Measurements from ENCODE around the gene OXGR1. TPM values are rescaled to one million over a fixed set of nuclear protein-coding genes. Genes with fewer than 3 reads are reported as not detected.

OXGR1 gene
- total and polyA plus RNA-seq, 8 donors = 0.18 to 2.3 (median 0.45) TPM; not detected in 2

DNA sequence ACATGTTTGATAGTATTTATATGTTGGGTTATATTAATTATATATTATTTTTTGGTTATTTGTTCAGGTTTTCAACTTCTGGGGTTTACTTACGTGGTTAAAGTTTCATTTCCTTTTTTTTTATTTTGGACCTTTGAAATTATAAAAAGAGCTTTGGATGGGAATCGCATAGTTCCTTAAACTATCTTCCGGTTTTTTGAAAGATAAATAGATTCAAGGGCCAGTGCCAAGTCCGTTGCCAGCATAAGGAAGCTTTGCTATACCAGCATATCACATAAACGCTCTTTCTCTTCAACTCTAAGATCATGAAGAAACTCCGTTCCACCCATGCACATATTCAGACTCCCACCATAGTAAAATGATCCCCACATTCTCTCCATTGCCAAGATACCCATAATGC is 7.4 kb upstream of the OXGR1 start:
- no peaks in the 10 kb centered on the region for H3K36me3 ChIP-seq
- H3K4me3 ChIP-seq = no peak overlapping the region
- WGBS, 2 donors = 37 to 49% methylated on average over 6 of the region's 6 CpGs
- DNase-seq (no peak), FAIRE-seq (no peak), ATAC-seq (peak in 2 of 4 donors; percentile 44 to 51)
- no peak overlapping the region for H3K27ac ChIP-seq
- intact Hi-C loops (cut with DNase I) = no loop called here
- no peaks in the 10 kb centered on the region for H3K4me1 ChIP-seq
- H3K27me3 ChIP-seq = no peaks in the 10 kb centered on the region
- TF ChIP-seq, protein P1, sequence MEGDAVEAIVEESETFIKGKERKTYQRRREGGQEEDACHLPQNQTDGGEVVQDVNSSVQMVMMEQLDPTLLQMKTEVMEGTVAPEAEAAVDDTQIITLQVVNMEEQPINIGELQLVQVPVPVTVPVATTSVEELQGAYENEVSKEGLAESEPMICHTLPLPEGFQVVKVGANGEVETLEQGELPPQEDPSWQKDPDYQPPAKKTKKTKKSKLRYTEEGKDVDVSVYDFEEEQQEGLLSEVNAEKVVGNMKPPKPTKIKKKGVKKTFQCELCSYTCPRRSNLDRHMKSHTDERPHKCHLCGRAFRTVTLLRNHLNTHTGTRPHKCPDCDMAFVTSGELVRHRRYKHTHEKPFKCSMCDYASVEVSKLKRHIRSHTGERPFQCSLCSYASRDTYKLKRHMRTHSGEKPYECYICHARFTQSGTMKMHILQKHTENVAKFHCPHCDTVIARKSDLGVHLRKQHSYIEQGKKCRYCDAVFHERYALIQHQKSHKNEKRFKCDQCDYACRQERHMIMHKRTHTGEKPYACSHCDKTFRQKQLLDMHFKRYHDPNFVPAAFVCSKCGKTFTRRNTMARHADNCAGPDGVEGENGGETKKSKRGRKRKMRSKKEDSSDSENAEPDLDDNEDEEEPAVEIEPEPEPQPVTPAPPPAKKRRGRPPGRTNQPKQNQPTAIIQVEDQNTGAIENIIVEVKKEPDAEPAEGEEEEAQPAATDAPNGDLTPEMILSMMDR (IDR thresholded peaks at IDR 0.05) = no peak
- H3K9me3 ChIP-seq = no peaks in the 10 kb centered on the region

DNA sequence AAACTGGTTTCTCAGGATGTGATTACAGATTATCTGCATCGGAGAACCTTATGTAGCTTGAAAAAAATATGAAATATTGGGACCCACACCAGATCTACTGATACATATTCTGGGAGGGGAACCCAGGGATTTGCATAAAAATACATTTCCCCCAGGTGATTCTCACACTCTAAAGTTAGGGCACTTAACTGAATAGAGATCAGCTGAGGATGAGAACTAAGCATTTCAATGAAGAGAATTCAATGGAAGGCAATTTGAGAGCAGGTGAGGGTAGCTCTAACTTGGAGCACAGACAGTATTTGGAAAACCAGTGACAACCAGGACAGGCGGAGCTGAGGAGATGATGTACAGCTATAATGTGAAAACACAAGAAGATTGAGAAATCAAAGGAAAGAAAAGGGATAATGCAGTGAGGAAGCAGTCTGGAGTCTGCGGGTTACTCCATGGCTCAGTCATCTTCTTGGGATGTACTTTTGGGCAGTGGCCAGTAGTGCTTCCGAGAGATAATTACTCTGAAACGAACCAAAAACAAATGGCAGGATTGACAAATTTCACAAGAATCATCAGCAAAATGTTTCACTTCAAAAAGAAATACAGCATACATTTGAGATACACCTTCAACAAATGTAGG is 6.1 kb upstream of the OXGR1 start:
- Histone ChIP-seq H3K4me3 (no peak overlapping the region), H3K27me3 (peaks cover 0 to 8% (median 3%) of the 10 kb centered on the region in 4 donors), H3K36me3 (no peaks in the 10 kb centered on the region), H3K27ac (no peak overlapping the region), H3K4me1 (no peaks in the 10 kb centered on the region), H3K9me3 (no peaks in the 10 kb centered on the region)
- WGBS, 2 donors = 74 to 83% methylated on average over 5 of the region's 5 CpGs
- intact Hi-C loops (cut with DNase I) = no loop called here
- no peak for FAIRE-seq
- ATAC-seq = no peak
- TF ChIP-seq, protein P1 (IDR thresholded peaks at IDR 0.05) = no peak
- DNase-seq = no peak

DNA sequence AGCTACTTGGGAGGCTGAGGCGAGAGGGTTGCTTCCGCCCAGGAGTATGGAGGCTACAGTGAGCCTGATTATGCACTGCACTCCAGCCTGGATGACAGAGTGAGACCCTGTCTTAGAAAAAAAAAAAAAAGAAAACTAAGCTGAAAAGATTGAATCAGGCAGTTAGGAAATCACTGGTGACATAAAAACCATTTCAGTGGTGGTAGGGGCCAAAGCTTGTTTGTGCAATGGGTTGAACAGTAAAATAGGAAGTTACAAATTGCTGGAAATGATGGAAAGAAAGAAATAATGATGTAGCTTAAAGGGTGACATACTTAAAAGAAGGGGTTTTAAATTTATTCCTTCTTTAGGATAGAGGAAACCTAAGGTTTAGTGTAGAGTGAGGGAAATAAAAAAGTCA is 4.8 kb upstream of the OXGR1 start:
- intact Hi-C loops (cut with DNase I) = no loop called here
- ATAC-seq (no peak), DNase-seq (no peak), FAIRE-seq (no peak)
- no peak overlapping the region for H3K4me3 ChIP-seq
- no peak overlapping the region for H3K27ac ChIP-seq
- no peaks in the 10 kb centered on the region for H3K4me1 ChIP-seq
- no peaks in the 10 kb centered on the region for H3K9me3 ChIP-seq
- H3K27me3 ChIP-seq = peaks cover 0 to 12% (median 3%) of the 10 kb centered on the region in 4 donors
- H3K36me3 ChIP-seq = no peaks in the 10 kb centered on the region
- TF ChIP-seq, protein P1 (IDR thresholded peaks at IDR 0.05) = no peak
- 98 to 100% methylated on average over 2 of the region's 2 CpGs for WGBS, 2 donors

DNA sequence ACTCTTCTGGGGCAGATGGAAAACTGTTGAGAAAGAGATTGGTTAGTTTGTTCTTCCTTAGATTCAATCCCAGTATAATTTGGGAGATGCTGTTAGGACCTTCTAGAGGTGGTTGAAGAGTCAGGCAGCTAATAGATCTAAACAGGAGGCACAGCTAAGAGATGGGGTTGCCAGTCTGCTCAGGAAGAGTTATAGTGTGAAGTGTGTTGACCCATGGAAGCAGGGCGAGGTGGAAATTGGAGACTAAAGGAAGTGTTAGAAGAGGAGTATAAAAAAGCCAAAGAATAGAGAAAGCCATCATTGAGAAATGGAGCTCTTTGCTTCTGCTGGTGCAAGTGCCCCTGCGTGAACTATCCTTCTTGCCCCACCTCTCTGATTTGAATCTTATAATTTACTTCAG is 3.8 kb upstream of the OXGR1 start:
- Histone ChIP-seq H3K9me3 (no peaks in the 10 kb centered on the region), H3K27ac (no peak overlapping the region), H3K27me3 (peaks cover 0 to 15% (median 3%) of the 10 kb centered on the region in 4 donors), H3K4me3 (no peak overlapping the region), H3K4me1 (no peaks in the 10 kb centered on the region), H3K36me3 (no peaks in the 10 kb centered on the region)
- TF ChIP-seq, protein P1 (IDR thresholded peaks at IDR 0.05) = no peak
- 76 to 80% methylated on average over 2 of the region's 2 CpGs for WGBS, 2 donors
- FAIRE-seq (no peak), DNase-seq (no peak), ATAC-seq (no peak)
- intact Hi-C loops (cut with DNase I) = no loop called here

DNA sequence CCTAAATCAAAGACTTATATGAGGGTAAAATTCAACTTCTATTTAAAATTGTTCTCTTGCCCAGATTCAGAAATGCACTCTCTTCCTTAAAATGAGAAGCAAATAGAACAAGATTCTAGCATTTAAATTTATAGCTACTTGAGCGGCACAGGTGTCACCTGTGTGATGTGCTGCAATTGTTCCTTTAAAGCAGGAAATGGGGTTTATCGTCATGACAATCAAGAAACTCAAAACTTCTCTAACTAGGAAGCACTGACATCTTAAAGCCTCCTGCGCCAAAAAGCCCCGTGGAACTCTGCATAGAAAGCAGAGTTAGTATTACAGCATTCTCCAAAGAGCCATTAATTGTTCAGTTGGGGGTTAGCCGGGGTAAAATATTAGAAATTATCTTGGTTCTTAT is 2.6 kb upstream of the OXGR1 start:
- H3K4me3 ChIP-seq = no peak overlapping the region
- H3K27me3 ChIP-seq = peaks cover 0 to 15% (median 3%) of the 10 kb centered on the region in 4 donors
- intact Hi-C loops (cut with DNase I) = no loop called here
- TF ChIP-seq, protein P1 (IDR thresholded peaks at IDR 0.05) = no peak
- H3K27ac ChIP-seq = no peak overlapping the region
- H3K36me3 ChIP-seq = no peaks in the 10 kb centered on the region
- no peaks in the 10 kb centered on the region for H3K9me3 ChIP-seq
- 71 to 78% methylated on average over 5 of the region's 5 CpGs for WGBS, 2 donors
- no peak for DNase-seq
- H3K4me1 ChIP-seq = no peaks in the 10 kb centered on the region
- no peak for ATAC-seq
- FAIRE-seq = no peak
